Upper lobe of left lung (tissue), 6 donors: ENCODE results near the gene ACVR1B. TPM values are rescaled to one million over a fixed set of nuclear protein-coding genes. Genes with fewer than 3 reads are reported as not detected.

ENCODE experiments used
- ATAC-seq, 2 donors: fragments of 200-7000 bp; cut with Tn5 transposase; one replicate each; pipeline ENCODE4 v1.9.1; 2022; ENCODE audit warnings: mild to moderate bottlenecking in 2 of 2, moderate library complexity in 2 of 2; ENCODE audit not compliant: low FRiP score in 2 of 2
- DNase-seq, 2 donors: peaks; one replicate each; pipeline ENCODE4 v3.0.0-alpha.2; 2019 to 2020
- H3K27ac ChIP-seq, 4 donors: fragments of 200-600 bp; sonication (generic); one replicate each; pipeline ENCODE4 v1.5.1; 2016 to 2019
- H3K27me3 ChIP-seq, 4 donors: fragments of 200-600 bp; sonication (generic); one replicate each; pipeline ENCODE4 v1.5.1; 2017 to 2019
- H3K36me3 ChIP-seq, 4 donors: fragments of 200-600 bp; sonication (generic); one replicate each; pipeline ENCODE4 v1.5.1; 2016 to 2019
- H3K4me1 ChIP-seq, 4 donors: fragments of 200-600 bp; sonication (generic); one replicate each; pipeline ENCODE4 v1.5.1; 2018 to 2019
- H3K4me3 ChIP-seq, 4 donors: fragments of 200-600 bp; sonication (generic); one replicate each; pipeline ENCODE4 v1.5.1; 2017 to 2019; ENCODE audit warnings: mild to moderate bottlenecking in 2 of 4, moderate library complexity in 1 of 4
- H3K9me3 ChIP-seq, 4 donors: fragments of 200-600 bp; sonication (generic); one replicate each; pipeline ENCODE4 v1.5.1; 2018 to 2019
- EP300 ChIP-seq, 4 donors: sonication (generic); formaldehyde crosslinking; IDR thresholded peaks; one replicate each; pipeline ENCODE4 v1.5.1; 2017; ENCODE audit warnings: antibody characterized with exemption in 4 of 4, control low read depth in 2 of 4
- POLR2A ChIP-seq, 4 donors: fragments of 450-650 bp; IDR thresholded peaks; one replicate each; pipeline ENCODE4 v1.5.1; 2016 to 2017; ENCODE audit warnings: antibody characterized with exemption in 4 of 4, mild to moderate bottlenecking in 2 of 4
- POLR2AphosphoS5 ChIP-seq, 2 donors: sonication (generic); formaldehyde crosslinking; IDR thresholded peaks; one replicate each; pipeline ENCODE4 v1.5.1; 2017; ENCODE audit warnings: antibody characterized with exemption in 2 of 2
- WGBS, 2 donors: methylation state at CpG; one replicate each; pipeline ENCODE4 v1.1.5; 2017 to 2018; 5-methylcytosine and 5-hydroxymethylcytosine counted together
- total RNA-seq, 6 donors: library from RNA; depleted of rRNA in 4 of 6; stranded (reverse); fragments of >200 nt in 4 of 6; gene quantifications; one replicate each; pipeline versions ENCODE4 v1.1.0 to v1.2.1, GENCODE V29; 2016 to 2021
- TF ChIP-seq, protein P1 (sequence below), 6 experiments: fragments of 450-650 bp in 4 of 6; fragments of 200-600 bp in 2 of 6; sonication (generic) in 2 of 6; IDR thresholded peaks; one replicate each; pipeline ENCODE4 v1.5.1; 2016 to 2019; ENCODE audit warnings: antibody characterized with exemption in 6 of 6
- donor health status: DM: no; HTN: no; CAD: no; lungs with moderate emphysema.
- donor health status: DM: no; HTN: yes; CAD: no; lungs with severe emphysema.

The ACVR1B gene
- total RNA-seq, 6 donors from 2014 or later = 13.0 to 44.9 (median 23.6) TPM

DNA sequence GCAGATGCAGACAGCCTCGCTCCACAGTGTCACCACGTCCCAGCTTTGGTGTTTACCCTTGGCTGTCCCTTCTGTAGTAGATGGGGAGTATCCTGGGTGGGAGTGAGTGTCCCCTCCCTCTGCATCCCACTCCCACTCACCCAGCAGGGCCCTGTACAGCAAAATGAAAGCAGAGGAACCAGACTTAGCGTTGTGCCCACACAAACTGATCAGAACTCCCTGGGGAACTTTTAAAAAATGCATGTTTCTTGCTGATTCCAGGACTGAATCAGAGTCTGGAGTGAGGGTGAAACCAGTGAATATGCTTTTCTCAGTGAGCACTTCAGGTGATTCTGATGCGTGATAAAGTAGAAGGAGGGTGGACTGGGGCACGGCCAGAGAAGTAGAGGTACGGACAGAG, 41.3 kb upstream of the ACVR1B start:
- peaks cover 0 to 18% (median 3%) of the 10 kb centered on the region in 4 donors for H3K36me3 ChIP-seq

DNA sequence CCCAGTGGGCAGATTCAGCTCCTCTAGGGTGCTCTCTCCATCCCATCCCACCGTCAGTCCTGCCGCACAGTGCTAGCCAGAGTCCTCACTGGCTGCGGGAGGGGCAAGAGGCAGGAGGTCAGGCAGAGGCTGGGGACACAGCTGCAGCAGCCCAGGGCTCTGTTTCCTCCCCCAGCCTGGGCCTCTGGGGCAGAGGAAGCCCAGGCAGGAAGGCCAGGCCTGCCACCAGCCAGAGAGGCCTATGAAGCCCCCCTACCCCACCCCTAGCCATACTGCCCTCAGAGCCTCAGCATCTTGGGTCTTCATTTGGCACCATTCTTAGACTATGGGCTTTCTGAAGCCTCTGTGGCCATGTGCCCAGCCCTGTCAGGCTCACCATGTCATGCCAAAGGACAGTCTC, 40.8 kb upstream of the ACVR1B start:
- DNase-seq (no peak), ATAC-seq (no peak)
- TF ChIP-seq, protein P1, sequence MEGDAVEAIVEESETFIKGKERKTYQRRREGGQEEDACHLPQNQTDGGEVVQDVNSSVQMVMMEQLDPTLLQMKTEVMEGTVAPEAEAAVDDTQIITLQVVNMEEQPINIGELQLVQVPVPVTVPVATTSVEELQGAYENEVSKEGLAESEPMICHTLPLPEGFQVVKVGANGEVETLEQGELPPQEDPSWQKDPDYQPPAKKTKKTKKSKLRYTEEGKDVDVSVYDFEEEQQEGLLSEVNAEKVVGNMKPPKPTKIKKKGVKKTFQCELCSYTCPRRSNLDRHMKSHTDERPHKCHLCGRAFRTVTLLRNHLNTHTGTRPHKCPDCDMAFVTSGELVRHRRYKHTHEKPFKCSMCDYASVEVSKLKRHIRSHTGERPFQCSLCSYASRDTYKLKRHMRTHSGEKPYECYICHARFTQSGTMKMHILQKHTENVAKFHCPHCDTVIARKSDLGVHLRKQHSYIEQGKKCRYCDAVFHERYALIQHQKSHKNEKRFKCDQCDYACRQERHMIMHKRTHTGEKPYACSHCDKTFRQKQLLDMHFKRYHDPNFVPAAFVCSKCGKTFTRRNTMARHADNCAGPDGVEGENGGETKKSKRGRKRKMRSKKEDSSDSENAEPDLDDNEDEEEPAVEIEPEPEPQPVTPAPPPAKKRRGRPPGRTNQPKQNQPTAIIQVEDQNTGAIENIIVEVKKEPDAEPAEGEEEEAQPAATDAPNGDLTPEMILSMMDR (IDR thresholded peaks at IDR 0.05) = no peak
- TF ChIP-seq POLR2A (IDR thresholded peaks at IDR 0.05) (peak in 1 of 4 donors; percentile 23), POLR2AphosphoS5 (IDR thresholded peaks at IDR 0.05) (peak in 1 of 2 donors; percentile 46), EP300 (IDR thresholded peaks at IDR 0.05) (no peak)
- WGBS, 2 donors = 66 to 78% methylated on average over 3 of the region's 3 CpGs
- Histone ChIP-seq H3K27me3 (peaks cover 0 to 10% (median 9%) of the 10 kb centered on the region in 4 donors), H3K36me3 (peaks cover 0 to 24% (median 8%) of the 10 kb centered on the region in 4 donors), H3K9me3 (no peaks in the 10 kb centered on the region), H3K27ac (peak overlapping the region; percentile 95 to 99 (median 95)), H3K4me3 (peak overlapping the region; percentile 28 to 63 (median 53)), H3K4me1 (peaks cover 38 to 72% (median 63%) of the 10 kb centered on the region in 4 donors)

More for the DNA sequence above, 41.3 kb upstream of the ACVR1B start:
- Histone ChIP-seq H3K4me3 (peak overlapping the region; percentile 28 to 63 (median 53)), H3K4me1 (peaks cover 37 to 76% (median 64%) of the 10 kb centered on the region in 4 donors), H3K27me3 (peaks cover 0 to 10% (median 9%) of the 10 kb centered on the region in 4 donors), H3K9me3 (no peaks in the 10 kb centered on the region), H3K27ac (peak overlapping the region; percentile 95 to 99 (median 95))
- no peak for DNase-seq
- ATAC-seq = no peak
- TF ChIP-seq, protein P1 (IDR thresholded peaks at IDR 0.05) = no peak
- no peak for TF ChIP-seq POLR2AphosphoS5 (IDR thresholded peaks at IDR 0.05)
- no peak for TF ChIP-seq POLR2A (IDR thresholded peaks at IDR 0.05)
- TF ChIP-seq EP300 (IDR thresholded peaks at IDR 0.05) = no peak
- 53 to 69% methylated on average over 5 to 6 of the region's 6 CpGs for WGBS, 2 donors

DNA sequence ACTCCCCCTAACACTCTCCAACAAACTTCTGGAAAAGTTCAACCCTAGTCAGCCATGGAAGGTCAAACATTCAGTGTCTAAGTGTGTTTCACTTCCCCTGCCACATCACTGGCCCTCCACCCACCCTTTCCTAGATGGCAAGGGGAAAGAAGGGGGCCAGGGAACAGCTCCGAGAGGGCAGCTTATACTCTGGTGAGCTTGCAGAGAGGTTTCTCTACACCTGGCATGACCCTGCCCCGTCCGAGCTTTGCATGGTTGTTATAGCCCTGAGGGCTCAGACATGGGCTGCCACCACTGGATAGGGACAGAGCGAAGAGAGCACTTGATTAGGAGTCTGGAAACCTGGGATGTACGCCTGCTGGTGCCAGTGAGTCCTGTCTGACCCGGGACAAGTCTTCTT, 40.2 kb upstream of the ACVR1B start:
- Histone ChIP-seq H3K27ac (peak overlapping the region; percentile 95 to 99 (median 95)), H3K27me3 (peaks cover 0 to 10% (median 9%) of the 10 kb centered on the region in 4 donors), H3K9me3 (no peaks in the 10 kb centered on the region), H3K4me1 (peaks cover 36 to 72% (median 58%) of the 10 kb centered on the region in 4 donors), H3K4me3 (peak overlapping the region in 3 of 4 donors; percentile 6 to 61 (median 16)), H3K36me3 (peaks cover 0 to 30% (median 11%) of the 10 kb centered on the region in 4 donors)
- DNase-seq (no peak), ATAC-seq (peak in 1 of 2 donors; percentile 23)
- 51 to 63% methylated on average over 5 to 6 of the region's 6 CpGs for WGBS, 2 donors
- TF ChIP-seq EP300 (IDR thresholded peaks at IDR 0.05) = no peak

DNA sequence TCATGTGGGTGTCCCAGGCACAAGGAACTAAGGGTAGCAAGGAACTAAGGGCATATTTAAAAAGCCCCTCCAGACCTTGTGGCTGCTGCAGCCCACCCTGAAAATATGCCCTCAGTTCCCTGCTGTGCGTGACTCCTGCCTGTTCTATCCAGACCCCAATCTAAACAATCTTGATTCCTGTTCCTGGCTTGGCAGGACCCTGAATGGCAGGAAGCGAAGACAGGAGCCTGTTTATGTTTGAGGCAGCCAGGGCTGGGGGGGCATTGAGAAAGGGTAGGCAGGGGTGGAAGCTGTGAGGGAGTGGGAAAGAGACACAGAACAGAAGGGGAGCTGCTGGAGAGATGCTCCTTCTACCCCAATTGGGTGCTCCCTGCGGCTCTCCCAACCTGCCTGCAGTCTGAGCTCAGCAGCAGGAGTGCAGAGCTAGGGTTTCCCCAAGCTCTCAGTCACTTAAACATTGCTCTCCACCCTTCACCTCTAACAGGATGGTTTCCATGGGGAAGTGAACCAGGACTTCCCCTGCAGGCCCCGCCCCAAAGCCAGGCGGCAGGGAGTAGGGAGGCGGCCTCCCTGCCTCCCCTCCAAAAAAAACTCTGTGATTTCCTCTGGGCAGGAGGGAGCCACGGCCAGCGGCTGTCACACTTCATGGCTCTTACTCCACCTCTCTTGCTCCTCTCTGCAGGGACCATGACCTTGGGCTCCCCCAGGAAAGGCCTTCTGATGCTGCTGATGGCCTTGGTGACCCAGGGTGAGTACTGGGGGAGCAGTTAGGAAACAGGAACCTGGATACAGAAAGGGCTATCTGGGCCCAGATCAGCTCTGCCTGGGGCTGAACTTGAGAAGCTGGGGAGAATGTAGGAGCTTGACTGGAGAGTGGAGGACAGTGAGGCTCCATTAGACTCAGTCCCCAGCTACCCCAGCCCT, 39.4 kb upstream of the ACVR1B start:
- WGBS, 2 donors = 47 to 52% methylated on average over 3 to 8 of the region's 8 CpGs
- peak in 1 of 2 donors; percentile 60 for DNase-seq
- Histone ChIP-seq H3K9me3 (no peaks in the 10 kb centered on the region), H3K4me1 (peaks cover 36 to 72% (median 51%) of the 10 kb centered on the region in 4 donors), H3K4me3 (peak overlapping the region; percentile 39 to 61 (median 46)), H3K27ac (peak overlapping the region; percentile 95 to 99 (median 95)), H3K36me3 (peaks cover 0 to 37% (median 12%) of the 10 kb centered on the region in 4 donors), H3K27me3 (peaks cover 0 to 7% (median 5%) of the 10 kb centered on the region in 4 donors)
- peak; percentile 38 to 74 for ATAC-seq
- peak in 3 of 4 donors; percentile 25 to 56 (median 25) for TF ChIP-seq POLR2A (IDR thresholded peaks at IDR 0.05)
- peak; percentile 70 to 75 for TF ChIP-seq POLR2AphosphoS5 (IDR thresholded peaks at IDR 0.05)
- peak in 2 of 4 donors; percentile 51 to 97 for TF ChIP-seq EP300 (IDR thresholded peaks at IDR 0.05)
- TF ChIP-seq, protein P1 (IDR thresholded peaks at IDR 0.05) = no peak
